Body of pancreas (tissue), 2 donors: ENCODE results near the gene FOXR2. TPM values are rescaled to one million over a fixed set of nuclear protein-coding genes. Genes with fewer than 3 reads are reported as not detected.

ENCODE experiments used
- small RNA-seq: library from RNA; depleted of rRNA; stranded (forward); fragments of <200 nt; gene quantifications from one replicate; pipeline ENCODE3, GENCODE V24; 2016
- total RNA-seq, 2 donors: library from RNA; depleted of rRNA; stranded (reverse); fragments of >200 nt; gene quantifications; one replicate each; pipeline ENCODE4 v1.1.0, GENCODE V29; 2016

The FOXR2 gene
- total RNA-seq, 2 donors from 2014 or later = not detected

Small RNAs within 50 kb of the gene (small RNA-seq; reads per million reads assigned to genes)
- not detected for gene RF00019

Other genes with a start within 250 kb of the FOXR2 start
- gene MAGEH1, start 171.3 kb upstream of the FOXR2 start, total RNA-seq = 10 to 100 TPM; 13.7 to 23.4 TPM
- 1 to 10 TPM in 1 of 2 donors, under 1 TPM in 1; 0.99 to 1.6 TPM for gene USP51, start 133.6 kb upstream of the FOXR2 start, total RNA-seq
- 10 to 100 TPM in 1 of 2 donors, 1 to 10 TPM in 1; 5.9 to 11.9 TPM for gene RRAGB, start 94.3 kb downstream of the FOXR2 start, total RNA-seq